CD4-positive, alpha-beta memory T cell (primary cell): ENCODE results near the gene SGSM1. TPM values are rescaled to one million over a fixed set of nuclear protein-coding genes. Genes with fewer than 3 reads are reported as not detected.

Source experiments
- CTCF ChIA-PET: fragments of 350-600 bp; sonication (Branson Sonifier 250); formaldehyde crosslinking; loops from one replicate; lab custom pipeline; 2021; ENCODE audit warnings: inconsistent platforms; ENCODE audit not compliant: partially characterized antibody; lab: Charles Lee
- POLR2A ChIA-PET: fragments of 350-600 bp; sonication (Branson Sonifier 250); formaldehyde crosslinking; loops from one replicate; lab custom pipeline; 2021; ENCODE audit not compliant: partially characterized antibody; lab: Charles Lee
- DNase-seq, 5 donors: peaks; one replicate each; pipeline versions ENCODE4 v3.0.0 to v3.0.0-alpha.2; 2020 to 2022; ENCODE audit warnings: mixed read lengths in 1 of 5
- H3K27ac ChIP-seq: one replicate; pipeline ENCODE4 v1.7.0; 2013; ENCODE audit warnings: low read depth, low read length
- H3K27me3 ChIP-seq: 2 replicates; pipeline ENCODE4 v1.7.0; 2013; ENCODE audit warnings: mild to moderate bottlenecking, low read length, moderate library complexity; ENCODE audit not compliant: insufficient read depth
- H3K36me3 ChIP-seq: 2 replicates; pipeline ENCODE4 v1.7.0; 2013; ENCODE audit warnings: mild to moderate bottlenecking, low read length, moderate library complexity; ENCODE audit not compliant: insufficient read depth
- H3K4me1 ChIP-seq: 2 replicates; pipeline ENCODE4 v1.7.0; 2013; ENCODE audit warnings: mild to moderate bottlenecking, low read length, moderate library complexity; ENCODE audit not compliant: insufficient read depth
- H3K4me3 ChIP-seq, 2 donors: one replicate each; pipeline ENCODE4 v1.7.0; 2013; ENCODE audit warnings: low read length in 2 of 2, mild to moderate bottlenecking in 1 of 2
- H3K9me3 ChIP-seq, 2 donors: one replicate each; pipeline ENCODE4 v1.7.0; 2013; ENCODE audit warnings: low read length in 2 of 2, control low read depth in 1 of 2; ENCODE audit not compliant: control insufficient read depth in 1 of 2
- H3K27ac Mint-ChIP-seq, 7 donors: one replicate each; pipeline ENCODE4 v1.8.0; 2020 to 2021; ENCODE audit warnings: mixed read lengths in 7 of 7, mild to moderate bottlenecking in 6 of 7, inconsistent platforms in 3 of 7, moderate library complexity in 3 of 7
- H3K27me3 Mint-ChIP-seq, 2 donors: one replicate each; pipeline ENCODE4 v1.8.0; 2020 to 2021; ENCODE audit warnings: mixed read lengths in 2 of 2
- H3K36me3 Mint-ChIP-seq, 2 donors: one replicate each; pipeline ENCODE4 v1.8.0; 2020 to 2021; ENCODE audit warnings: mixed read lengths in 2 of 2, inconsistent platforms in 1 of 2, mild to moderate bottlenecking in 1 of 2
- H3K4me1 Mint-ChIP-seq, 4 donors: one replicate each; pipeline ENCODE4 v1.8.0; 2020 to 2021; ENCODE audit warnings: mixed read lengths in 4 of 4, mild to moderate bottlenecking in 1 of 4
- H3K4me3 Mint-ChIP-seq, 8 donors: one replicate each; pipeline ENCODE4 v1.8.0; 2020 to 2021; ENCODE audit warnings: mixed read lengths in 8 of 8, mild to moderate bottlenecking in 7 of 8, moderate library complexity in 6 of 8, inconsistent platforms in 3 of 8
- H3K9me3 Mint-ChIP-seq, 8 donors: one replicate each; pipeline ENCODE4 v1.8.0; 2020 to 2021; ENCODE audit warnings: mixed read lengths in 8 of 8, mild to moderate bottlenecking in 5 of 8, inconsistent platforms in 3 of 8, moderate library complexity in 1 of 8
- intact Hi-C: fragments of 100-400 bp; cut with micrococcal nuclease; formaldehyde crosslinking; loops from one replicate; pipeline ENCODE4 v1.15.1; 2023
- polyA plus RNA-seq, 2 donors: library from polyadenylated mRNA; unstranded; fragments of 300-500 nt; fragmentation: Illumina TruSeq; gene quantifications; one replicate each; pipeline ENCODE4 v1.2.3, GENCODE V29; 2021
- total RNA-seq, 2 experiments: library from RNA; stranded (reverse); gene quantifications; one replicate each; pipeline ENCODE4 v1.2.3, GENCODE V29; 2021

Gene SGSM1
- total and polyA plus RNA-seq, 4 experiments from 2014 or later, result 0.08 to 3.4 (median 2.0) TPM

- Mint-ChIP-seq H3K27me3 (no peaks in the 10 kb centered on the region), H3K4me1 (no peaks in the 10 kb centered on the region), H3K27ac (no peak overlapping the region), H3K9me3 (peaks cover 0 to 3% (median 0%) of the 10 kb centered on the region in 8 donors), H3K4me3 (no peak overlapping the region), H3K36me3 (peaks cover 0 to 10% of the 10 kb centered on the region in 2 donors)
- H3K27ac ChIP-seq, result no peak overlapping the region
- ChIA-PET POLR2A (no interaction called here), CTCF (no interaction called here)
- no peak for DNase-seq
- H3K36me3 ChIP-seq, result no peaks in the 10 kb centered on the region
- H3K4me1 ChIP-seq, result no peaks in the 10 kb centered on the region
- intact Hi-C loops, result no loop called here
- H3K9me3 ChIP-seq, result no peaks in the 10 kb centered on the region
- no peaks in the 10 kb centered on the region for H3K27me3 ChIP-seq
- no peak overlapping the region for H3K4me3 ChIP-seq
Measured at GRCh38 chr22:24878969-24879368, 73.0 kb downstream of the SGSM1 start.

GRCh38 chr22:24883432-24883831 lies 77.4 kb downstream of the SGSM1 start:
- POLR2A ChIA-PET, result no interaction called here
- H3K9me3 Mint-ChIP-seq, result no peaks in the 10 kb centered on the region
- H3K4me1 Mint-ChIP-seq, result no peaks in the 10 kb centered on the region
- CTCF ChIA-PET, result no interaction called here
- Histone ChIP-seq H3K9me3 (no peaks in the 10 kb centered on the region), H3K4me1 (no peaks in the 10 kb centered on the region), H3K36me3 (no peaks in the 10 kb centered on the region), H3K27me3 (no peaks in the 10 kb centered on the region), H3K4me3 (no peak overlapping the region), H3K27ac (no peak overlapping the region)
- no peak overlapping the region for H3K4me3 Mint-ChIP-seq
- no peak for DNase-seq
- intact Hi-C loops, result no loop called here
- H3K27ac Mint-ChIP-seq, result peak overlapping the region in 1 of 7 donors; percentile 60
- H3K27me3 Mint-ChIP-seq, result no peaks in the 10 kb centered on the region
- peaks cover 6 to 23% of the 10 kb centered on the region in 2 donors for H3K36me3 Mint-ChIP-seq

GRCh38 chr22:24887260-24887659 lies 81.2 kb downstream of the SGSM1 start:
- no peak overlapping the region for H3K27ac ChIP-seq
- ChIA-PET POLR2A (no interaction called here), CTCF (no interaction called here)
- no peak for DNase-seq
- no peaks in the 10 kb centered on the region for H3K36me3 ChIP-seq
- H3K27ac Mint-ChIP-seq, result no peak overlapping the region
- H3K4me3 Mint-ChIP-seq, result no peak overlapping the region
- no peak overlapping the region for H3K4me3 ChIP-seq
- H3K27me3 ChIP-seq, result no peaks in the 10 kb centered on the region
- no peaks in the 10 kb centered on the region for H3K27me3 Mint-ChIP-seq
- peaks cover 6 to 23% of the 10 kb centered on the region in 2 donors for H3K36me3 Mint-ChIP-seq
- intact Hi-C loops, result no loop called here
- no peaks in the 10 kb centered on the region for H3K9me3 ChIP-seq
- no peaks in the 10 kb centered on the region for H3K4me1 Mint-ChIP-seq
- H3K4me1 ChIP-seq, result no peaks in the 10 kb centered on the region
- H3K9me3 Mint-ChIP-seq, result no peaks in the 10 kb centered on the region

GRCh38 chr22:24893341-24894070 lies 87.5 kb downstream of the SGSM1 start:
- no peak for DNase-seq
- no peaks in the 10 kb centered on the region for H3K4me1 Mint-ChIP-seq
- no peak overlapping the region for H3K4me3 Mint-ChIP-seq
- Histone ChIP-seq H3K9me3 (no peaks in the 10 kb centered on the region), H3K36me3 (no peaks in the 10 kb centered on the region), H3K4me3 (no peak overlapping the region), H3K27me3 (no peaks in the 10 kb centered on the region), H3K4me1 (no peaks in the 10 kb centered on the region), H3K27ac (no peak overlapping the region)
- H3K9me3 Mint-ChIP-seq, result no peaks in the 10 kb centered on the region
- ChIA-PET CTCF (no interaction called here), POLR2A (no interaction called here)
- no peaks in the 10 kb centered on the region for H3K36me3 Mint-ChIP-seq
- H3K27me3 Mint-ChIP-seq, result no peaks in the 10 kb centered on the region
- H3K27ac Mint-ChIP-seq, result no peak overlapping the region
- intact Hi-C loops, result no loop called here

- POLR2A ChIA-PET, result no interaction called here
- no peaks in the 10 kb centered on the region for H3K36me3 ChIP-seq
- H3K36me3 Mint-ChIP-seq, result peaks cover 0 to 3% of the 10 kb centered on the region in 2 donors
- CTCF ChIA-PET, result no interaction called here
- H3K27ac ChIP-seq, result no peak overlapping the region
- H3K27ac Mint-ChIP-seq, result peak overlapping the region in 1 of 7 donors; percentile 69
- intact Hi-C loops, result no loop called here
- no peak for DNase-seq
- no peak overlapping the region for H3K4me3 ChIP-seq
- H3K4me3 Mint-ChIP-seq, result no peak overlapping the region
- H3K9me3 ChIP-seq, result no peaks in the 10 kb centered on the region
- no peaks in the 10 kb centered on the region for H3K9me3 Mint-ChIP-seq
- no peaks in the 10 kb centered on the region for H3K4me1 Mint-ChIP-seq
- H3K27me3 ChIP-seq, result no peaks in the 10 kb centered on the region
- no peaks in the 10 kb centered on the region for H3K4me1 ChIP-seq
- H3K27me3 Mint-ChIP-seq, result no peaks in the 10 kb centered on the region
Measured at GRCh38 chr22:24894220-24894975, 88.4 kb downstream of the SGSM1 start.

- intact Hi-C loops, result no loop called here
- Mint-ChIP-seq H3K9me3 (no peaks in the 10 kb centered on the region), H3K36me3 (peaks cover 0 to 3% of the 10 kb centered on the region in 2 donors), H3K27ac (no peak overlapping the region), H3K4me3 (no peak overlapping the region), H3K4me1 (no peaks in the 10 kb centered on the region), H3K27me3 (no peaks in the 10 kb centered on the region)
- POLR2A ChIA-PET, result no interaction called here
- CTCF ChIA-PET, result no interaction called here
- Histone ChIP-seq H3K4me1 (no peaks in the 10 kb centered on the region), H3K27ac (no peak overlapping the region), H3K9me3 (no peaks in the 10 kb centered on the region), H3K36me3 (no peaks in the 10 kb centered on the region), H3K4me3 (no peak overlapping the region), H3K27me3 (no peaks in the 10 kb centered on the region)
- DNase-seq, result no peak
Measured at GRCh38 chr22:24894998-24895397, 89.0 kb downstream of the SGSM1 start.

- Histone ChIP-seq H3K27ac (no peak overlapping the region), H3K4me1 (no peaks in the 10 kb centered on the region), H3K4me3 (no peak overlapping the region), H3K27me3 (no peaks in the 10 kb centered on the region), H3K36me3 (no peaks in the 10 kb centered on the region), H3K9me3 (no peaks in the 10 kb centered on the region)
- peaks cover 25 to 26% of the 10 kb centered on the region in 2 donors for H3K36me3 Mint-ChIP-seq
- H3K27ac Mint-ChIP-seq, result no peak overlapping the region
- H3K9me3 Mint-ChIP-seq, result peaks cover 8 to 22% (median 19%) of the 10 kb centered on the region in 8 donors
- no peaks in the 10 kb centered on the region for H3K27me3 Mint-ChIP-seq
- DNase-seq, result no peak
- ChIA-PET CTCF (no interaction called here), POLR2A (no interaction called here)
- no peak overlapping the region for H3K4me3 Mint-ChIP-seq
- intact Hi-C loops, result no loop called here
- no peaks in the 10 kb centered on the region for H3K4me1 Mint-ChIP-seq
Measured at GRCh38 chr22:24901448-24901847, 95.4 kb downstream of the SGSM1 start.
